Measurements from ENCODE around the gene SREK1IP1. TPM values are rescaled to one million over a fixed set of nuclear protein-coding genes. Genes with fewer than 3 reads are reported as not detected.
"Not testable (repeated sequence)": the region's sequence is repeated elsewhere in the genome, so short reads cannot be mapped to it uniquely, and the experiment has no call there.

The SREK1IP1 gene
- polyA plus RNA-seq, 1 donor, result 26.5 TPM

GRCh38 chr5:64766941-64767340 is 1.6 kb downstream of the SREK1IP1 start:
- DNase-seq, result no peak

DNA sequence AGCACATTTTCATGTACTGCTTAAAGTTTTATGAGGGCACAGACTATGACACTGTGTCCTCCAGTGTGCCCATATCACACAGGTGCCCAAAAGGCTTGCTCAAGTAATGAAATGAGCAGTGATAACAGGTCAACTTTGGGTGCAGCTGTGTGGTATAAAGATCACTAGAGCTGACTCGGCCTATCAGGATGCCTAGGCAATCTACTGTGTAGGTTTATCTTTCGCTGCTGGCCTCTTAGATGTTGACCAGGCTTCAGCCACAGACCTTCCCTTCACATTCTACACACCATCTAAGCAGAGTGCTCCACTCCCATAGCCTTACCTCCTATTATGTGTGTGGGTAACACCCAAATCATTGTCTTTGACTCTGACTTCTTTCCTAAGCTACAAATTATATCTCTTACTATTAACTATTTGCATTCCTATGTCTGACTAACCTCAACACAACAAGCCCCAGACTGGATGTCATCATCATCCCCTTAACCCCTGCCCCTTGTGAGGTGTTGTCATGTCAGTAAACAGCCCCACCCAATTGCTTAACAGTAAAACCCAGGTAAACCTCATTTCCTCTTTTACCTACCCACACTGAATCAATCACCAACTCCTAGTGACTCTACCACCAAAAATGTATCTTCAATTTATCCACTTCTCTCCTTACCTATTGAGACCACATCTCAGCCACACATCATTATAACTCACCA is 2.5 kb downstream of the SREK1IP1 start:
- no peak for DNase-seq

DNA sequence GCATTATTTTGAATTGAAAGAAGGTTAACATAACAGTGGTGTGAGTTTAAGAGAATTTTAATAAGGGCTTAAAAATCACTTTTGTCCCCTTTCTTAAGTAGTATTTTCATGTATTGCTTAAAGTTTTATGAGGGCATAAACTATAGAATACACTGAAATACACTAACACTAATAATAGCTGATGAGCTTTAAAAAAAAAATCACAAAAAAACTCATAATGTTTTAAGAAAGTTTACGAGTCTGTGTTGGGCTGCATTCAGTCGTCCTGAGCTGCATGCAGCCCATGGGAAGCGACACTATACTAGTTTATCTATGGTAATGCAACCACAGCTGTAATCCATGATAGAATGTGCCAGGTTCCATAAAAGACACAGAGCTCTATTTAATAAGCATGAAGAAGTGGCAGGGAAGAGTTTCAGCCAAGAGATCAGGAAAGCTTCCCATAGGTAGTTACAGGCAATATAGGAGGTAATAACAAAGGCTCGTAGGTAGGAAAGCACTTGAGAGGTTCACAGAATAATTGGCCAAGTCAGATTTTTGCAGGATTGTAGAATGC is 4.5 kb downstream of the SREK1IP1 start:
- no peak for DNase-seq

- no peak for DNase-seq
Measured at GRCh38 chr5:64759960-64760660, 8.4 kb downstream of the SREK1IP1 start.

DNA sequence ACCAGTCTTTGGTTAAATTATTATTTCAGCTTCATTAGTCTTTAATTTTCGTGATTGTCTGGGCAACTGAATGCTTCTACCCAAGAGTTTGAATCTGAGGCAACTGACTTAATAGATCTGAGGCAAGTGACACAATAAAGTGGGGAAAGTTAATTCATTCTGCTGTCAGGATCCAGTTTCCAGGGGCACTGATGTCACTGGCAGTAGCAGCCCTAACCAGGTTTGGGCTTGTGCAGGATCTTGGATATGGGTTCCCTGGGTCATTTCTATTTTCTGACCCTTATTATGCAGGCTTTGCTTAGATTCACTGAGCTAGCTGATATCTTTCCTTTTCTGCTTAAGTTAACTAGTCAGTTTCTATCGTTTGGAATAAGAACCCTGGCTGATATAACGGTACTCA is 9.6 kb downstream of the SREK1IP1 start:
- DNase-seq, result no peak

GRCh38 chr5:64754066-64754465 is 14.4 kb downstream of the SREK1IP1 start:
- DNase-seq, result no peak

DNA sequence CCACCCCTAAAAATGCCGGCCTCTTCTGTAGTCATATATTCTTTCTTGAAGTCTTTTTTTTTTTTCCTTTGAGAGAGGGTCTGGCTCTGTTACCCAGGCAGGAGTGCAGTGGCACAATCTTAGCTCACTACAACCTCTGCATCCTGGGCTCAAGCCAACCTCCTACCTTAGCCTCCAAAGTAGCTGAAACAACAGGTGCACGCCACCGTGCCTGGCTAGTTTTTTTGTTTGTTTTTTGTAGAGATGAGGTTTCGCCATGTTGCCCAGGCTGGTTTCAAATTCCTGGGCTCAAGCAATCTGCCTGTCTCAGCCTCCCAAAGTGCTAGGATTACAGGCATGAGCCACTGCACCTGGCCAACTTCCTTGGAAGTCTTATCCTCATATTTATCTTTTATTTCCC is 19.1 kb downstream of the SREK1IP1 start:
- DNase-seq, result no peak

DNA sequence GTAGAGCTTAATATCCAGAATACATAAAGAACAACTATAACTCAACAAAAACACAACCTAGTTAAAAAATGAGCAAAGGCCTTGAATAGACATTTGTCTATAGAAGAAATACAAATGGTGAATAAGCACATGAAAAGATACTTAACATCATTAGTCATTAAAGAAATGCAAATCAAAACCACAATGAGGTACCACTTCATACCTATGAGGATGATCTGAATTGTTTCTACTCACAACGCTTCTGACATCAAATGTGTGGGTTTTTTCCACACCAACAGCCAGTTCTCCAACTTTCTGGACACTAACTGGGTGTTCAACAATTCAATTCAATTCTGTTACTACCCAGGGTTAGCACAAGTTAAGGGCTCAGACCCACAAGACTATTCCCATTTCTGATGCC is 22.0 kb downstream of the SREK1IP1 start:
- no peak for DNase-seq

DNA sequence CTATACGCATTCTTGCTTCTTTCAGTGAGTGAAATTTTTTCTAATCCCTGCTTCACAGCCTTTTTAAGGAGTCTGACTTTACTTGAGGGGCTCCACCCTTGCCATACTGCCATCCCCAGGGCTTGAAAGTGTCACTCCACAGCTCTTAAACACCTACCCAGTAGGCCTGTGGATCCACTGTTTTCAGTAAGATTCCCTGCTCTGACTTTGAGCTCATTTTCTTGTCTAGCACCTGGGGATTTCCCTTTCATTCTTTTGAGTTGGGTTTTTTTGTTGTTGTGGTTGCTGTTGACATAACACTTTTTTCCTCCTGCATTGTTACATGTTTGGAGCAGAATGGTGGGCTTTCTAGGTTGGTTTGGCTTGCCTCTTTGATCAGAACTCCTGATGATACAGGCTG is 23.6 kb downstream of the SREK1IP1 start:
- DNase-seq, result no peak

DNA sequence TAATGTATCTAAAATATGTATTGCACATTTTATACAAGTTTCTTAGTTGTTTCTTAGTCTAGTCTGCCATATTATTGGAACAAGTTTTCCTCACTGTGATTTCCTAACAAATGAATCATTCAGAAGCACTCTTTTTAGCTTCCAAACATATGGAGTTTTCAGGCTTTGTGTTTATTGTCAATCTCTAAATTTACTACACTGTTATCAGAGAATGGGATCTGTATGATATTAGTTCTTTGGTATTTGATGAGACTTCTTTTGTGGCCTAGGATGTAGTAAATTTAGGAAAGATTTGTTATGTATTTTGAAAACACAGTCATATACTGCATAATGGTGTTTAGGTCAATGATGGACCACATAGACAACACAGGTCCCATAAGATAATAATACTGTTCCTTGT is 25.7 kb downstream of the SREK1IP1 start:
- no peak for DNase-seq

- no peak for DNase-seq
Measured at GRCh38 chr5:64742411-64742810, 26.1 kb downstream of the SREK1IP1 start.

DNA sequence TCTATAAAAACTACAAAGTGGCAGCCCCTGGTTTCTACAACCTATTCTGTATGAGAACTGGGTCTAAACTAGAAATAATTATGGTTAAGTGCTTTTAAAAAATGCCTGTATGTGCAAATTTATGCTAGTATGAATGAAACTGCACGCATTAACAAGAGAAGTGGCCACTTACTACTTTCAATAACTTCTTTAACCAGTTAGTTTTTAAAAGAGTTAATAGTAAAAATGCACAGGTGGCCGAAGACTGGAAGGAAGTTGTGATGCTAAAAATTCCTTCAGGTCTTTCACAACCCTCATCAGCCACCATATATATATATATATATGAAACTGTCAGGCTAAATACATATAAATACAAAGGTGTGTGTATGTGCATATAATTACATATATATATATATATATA is 41.3 kb downstream of the SREK1IP1 start:
- DNase-seq, result no peak

DNA sequence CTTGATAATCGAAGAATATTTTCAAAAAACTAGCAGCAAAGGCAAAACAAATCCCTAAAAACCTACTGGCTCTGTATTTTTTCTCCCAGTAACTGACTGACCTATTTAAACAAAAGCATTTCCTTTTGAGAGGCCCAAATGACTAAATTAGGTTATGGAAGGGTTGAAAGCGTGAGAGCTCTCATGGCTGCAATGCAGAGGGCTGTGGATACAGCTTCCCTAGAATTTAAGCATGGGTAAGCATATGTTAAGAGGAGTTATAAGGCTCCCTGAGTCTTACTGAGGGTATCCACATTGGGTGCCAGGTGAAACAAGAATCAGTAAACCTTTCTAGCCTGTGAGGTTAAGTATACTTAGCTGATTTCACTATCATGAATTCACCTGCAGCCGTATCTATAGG is 45.9 kb downstream of the SREK1IP1 start:
- no peak for DNase-seq

- DNase-seq, result not testable (repeated sequence)
Measured at GRCh38 chr5:64714495-64714894, 54.0 kb downstream of the SREK1IP1 start.

GRCh38 chr5:64707191-64707590 is 61.3 kb downstream of the SREK1IP1 start:
- DNase-seq, result no peak

GRCh38 chr5:64706074-64706473 is 62.4 kb downstream of the SREK1IP1 start:
- not testable (repeated sequence) for DNase-seq

- no peak for DNase-seq
Measured at GRCh38 chr5:64700765-64701164, 67.7 kb downstream of the SREK1IP1 start.

DNA sequence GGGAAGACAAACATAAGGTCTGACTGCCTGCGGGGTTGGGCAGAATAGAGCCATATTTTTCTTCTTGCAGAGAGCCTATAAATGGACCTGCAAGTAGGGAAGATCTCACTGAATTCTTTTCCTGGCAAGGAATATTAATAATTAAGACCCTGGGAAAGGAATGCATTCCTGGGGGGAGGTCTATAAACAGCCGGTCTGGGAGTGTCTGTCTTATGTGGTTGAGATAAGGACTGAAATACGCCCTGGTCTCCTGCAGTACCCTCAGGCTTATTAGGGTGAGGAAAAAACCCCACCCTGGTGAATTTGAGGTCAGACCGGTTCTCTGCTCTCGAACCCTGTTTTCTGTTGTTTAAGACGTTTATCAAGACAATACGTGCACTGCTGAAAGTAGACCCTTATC is 72.1 kb downstream of the SREK1IP1 start:
- not testable (repeated sequence) for DNase-seq

- no peak for DNase-seq
Measured at GRCh38 chr5:64693636-64694035, 74.9 kb downstream of the SREK1IP1 start.

- peak; percentile 12 for DNase-seq
Measured at GRCh38 chr5:64691291-64691690, 77.2 kb downstream of the SREK1IP1 start.

- peak; percentile 22 for DNase-seq
Measured at GRCh38 chr5:64690417-64691151, 77.9 kb downstream of the SREK1IP1 start, which contains the start of gene SHISAL2B. SHISAL2B (plus strand) TSS chr5:64690503; CDS start chr5:64690624, 121 bp downstream.

DNA sequence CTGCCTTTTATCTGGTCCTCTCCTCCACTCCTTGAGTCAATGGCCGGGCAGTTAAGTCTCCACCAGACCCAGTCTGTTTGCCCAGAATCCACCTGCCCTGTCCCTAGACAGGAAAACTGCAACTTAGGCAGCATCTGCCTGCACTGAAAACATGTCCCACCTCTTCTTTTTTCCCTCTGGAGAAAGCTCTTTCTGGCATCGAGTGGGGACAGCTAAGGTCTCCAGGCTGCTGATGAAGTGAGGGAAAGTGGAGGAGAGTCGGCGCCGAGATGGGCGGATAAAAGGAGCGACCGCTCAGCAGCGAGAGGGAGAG is 78.4 kb downstream of the SREK1IP1 start:
- no peak for DNase-seq

GRCh38 chr5:64688965-64689364 is 79.5 kb downstream of the SREK1IP1 start:
- no peak for DNase-seq

All from left kidney (tissue), 2 donors.